Neural progenitor cell (in vitro differentiated cells): ENCODE data around the gene NEO1.

ENCODE experiments used
- EZH2 ChIP-seq: fragments of 200-600 bp; sonication (generic); IDR thresholded peaks from 2 replicates; pipeline ENCODE4 v1.6.1; 2017; ENCODE audit warnings: antibody characterized with exemption, mild to moderate bottlenecking, moderate library complexity
- EZH2phosphoT487 ChIP-seq: fragments of 200-600 bp; sonication (generic); IDR thresholded peaks from 2 replicates; pipeline ENCODE4 v1.6.1; 2017; ENCODE audit warnings: antibody characterized with exemption
- TF ChIP-seq, protein P1 (sequence below): fragments of 200-600 bp; sonication (generic); IDR thresholded peaks from 2 replicates; pipeline ENCODE4 v1.5.1; 2017; ENCODE audit warnings: antibody characterized with exemption, mild to moderate bottlenecking

GRCh38 chr15:73130830-73131229 is 78.6 kb downstream of the NEO1 start:
- TF ChIP-seq, protein P1, sequence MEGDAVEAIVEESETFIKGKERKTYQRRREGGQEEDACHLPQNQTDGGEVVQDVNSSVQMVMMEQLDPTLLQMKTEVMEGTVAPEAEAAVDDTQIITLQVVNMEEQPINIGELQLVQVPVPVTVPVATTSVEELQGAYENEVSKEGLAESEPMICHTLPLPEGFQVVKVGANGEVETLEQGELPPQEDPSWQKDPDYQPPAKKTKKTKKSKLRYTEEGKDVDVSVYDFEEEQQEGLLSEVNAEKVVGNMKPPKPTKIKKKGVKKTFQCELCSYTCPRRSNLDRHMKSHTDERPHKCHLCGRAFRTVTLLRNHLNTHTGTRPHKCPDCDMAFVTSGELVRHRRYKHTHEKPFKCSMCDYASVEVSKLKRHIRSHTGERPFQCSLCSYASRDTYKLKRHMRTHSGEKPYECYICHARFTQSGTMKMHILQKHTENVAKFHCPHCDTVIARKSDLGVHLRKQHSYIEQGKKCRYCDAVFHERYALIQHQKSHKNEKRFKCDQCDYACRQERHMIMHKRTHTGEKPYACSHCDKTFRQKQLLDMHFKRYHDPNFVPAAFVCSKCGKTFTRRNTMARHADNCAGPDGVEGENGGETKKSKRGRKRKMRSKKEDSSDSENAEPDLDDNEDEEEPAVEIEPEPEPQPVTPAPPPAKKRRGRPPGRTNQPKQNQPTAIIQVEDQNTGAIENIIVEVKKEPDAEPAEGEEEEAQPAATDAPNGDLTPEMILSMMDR: no peak
- TF ChIP-seq EZH2phosphoT487: no peak
- TF ChIP-seq EZH2: no peak
